ENCODE data around the gene PDS5A.
"Not testable (repeated sequence)": the region's sequence is repeated elsewhere in the genome, so short reads cannot be mapped to it uniquely, and the experiment has no call there.

The PDS5A gene

GRCh38 chr4:39910064-39910463, 67.6 kb downstream of the PDS5A start:
- DNase-seq: no peak
- intact Hi-C loops (cut with DNase I): no loop called here

GRCh38 chr4:39908284-39908683, 69.4 kb downstream of the PDS5A start:
- DNase-seq: no peak
- intact Hi-C loops (cut with DNase I): no loop called here

GRCh38 chr4:39905656-39906055, 72.1 kb downstream of the PDS5A start:
- no peak for DNase-seq
- intact Hi-C loops (cut with DNase I): no loop called here

GRCh38 chr4:39905019-39905418, 72.7 kb downstream of the PDS5A start:
- DNase-seq; intact Hi-C loops (cut with DNase I): not testable (repeated sequence)

- intact Hi-C loops (cut with DNase I): no loop called here
- no peak for DNase-seq
Measured at GRCh38 chr4:39900966-39901365, 76.7 kb downstream of the PDS5A start.

- DNase-seq: no peak
- intact Hi-C loops (cut with DNase I): no loop called here
Measured at GRCh38 chr4:39899291-39899690, 78.4 kb downstream of the PDS5A start.

- intact Hi-C loops (cut with DNase I): no loop called here
- DNase-seq: no peak
Measured at GRCh38 chr4:39898015-39898414, 79.7 kb downstream of the PDS5A start.

GRCh38 chr4:39893693-39894072, 84.0 kb downstream of the PDS5A start:
- DNase-seq: no peak
- intact Hi-C loops (cut with DNase I): no loop called here

- intact Hi-C loops (cut with DNase I): no loop called here
- DNase-seq: no peak
Measured at GRCh38 chr4:39892988-39893692, 84.6 kb downstream of the PDS5A start.

- no peak for DNase-seq
- intact Hi-C loops (cut with DNase I): no loop called here
Measured at GRCh38 chr4:39889226-39889625, 88.5 kb downstream of the PDS5A start.

GRCh38 chr4:39888541-39888940, 89.2 kb downstream of the PDS5A start:
- intact Hi-C loops (cut with DNase I): no loop called here
- no peak for DNase-seq

GRCh38 chr4:39883646-39884045, 94.1 kb downstream of the PDS5A start:
- intact Hi-C loops (cut with DNase I): no loop called here

GRCh38 chr4:39881789-39882188, 95.9 kb downstream of the PDS5A start:
- intact Hi-C loops (cut with DNase I): no loop called here
- DNase-seq: no peak

More at GRCh38 chr4:39883646-39884045, 94.1 kb downstream of the PDS5A start:
- DNase-seq: peak in 1 of 10 donors; percentile 30

- no peak for DNase-seq
- intact Hi-C loops (cut with DNase I): no loop called here
Measured at GRCh38 chr4:39877971-39878370, 99.7 kb downstream of the PDS5A start.

GRCh38 chr4:39873823-39874222, 103.9 kb downstream of the PDS5A start:
- intact Hi-C loops (cut with DNase I): no loop called here
- DNase-seq: no peak

GRCh38 chr4:39865280-39865679, 112.4 kb downstream of the PDS5A start:
- no peak for DNase-seq
- intact Hi-C loops (cut with DNase I): no loop called here

GRCh38 chr4:39864391-39864790, 113.3 kb downstream of the PDS5A start:
- no peak for DNase-seq
- intact Hi-C loops (cut with DNase I): no loop called here

GRCh38 chr4:39860804-39861203, 116.9 kb downstream of the PDS5A start:
- intact Hi-C loops (cut with DNase I): no loop called here
- no peak for DNase-seq

- intact Hi-C loops (cut with DNase I): no loop called here
- no peak for DNase-seq
Measured at GRCh38 chr4:39855909-39856512, 121.7 kb downstream of the PDS5A start.

GRCh38 chr4:39852636-39853035, 125.1 kb downstream of the PDS5A start:
- no peak for DNase-seq
- intact Hi-C loops (cut with DNase I): no loop called here

GRCh38 chr4:39850727-39851126, 127.0 kb downstream of the PDS5A start:
- intact Hi-C loops (cut with DNase I): no loop called here
- DNase-seq: no peak

- DNase-seq: no peak
- intact Hi-C loops (cut with DNase I): no loop called here
Measured at GRCh38 chr4:39846705-39847104, 131.0 kb downstream of the PDS5A start.
